HL-60 (cell line): ENCODE data around the gene GCK.
A peak's percentile ranks its signal among the peaks of the same experiment; 100 is the strongest.

Experiments used
- DNase-seq, 2 experiments: peaks; one replicate each; pipeline ENCODE4 v3.0.0-alpha.2; 2010 to 2020; ENCODE audit warnings: low read depth in 1 of 2, low spot score in 1 of 2
- H3K27ac ChIP-seq: fragments of 250-450 bp; sonication (Bioruptor Pico); replicated peaks from 2 replicates; pipeline ENCODE4 v1.5.1; 2020; ENCODE audit warnings: mild to moderate bottlenecking, moderate library complexity
- H3K27me3 ChIP-seq: fragments of 250-450 bp; sonication (Bioruptor Pico); 2 replicates; pipeline ENCODE4 v1.5.1; 2021; ENCODE audit warnings: mild to moderate bottlenecking, moderate library complexity; ENCODE audit not compliant: insufficient read depth, poor library complexity, severe bottlenecking
- H3K4me3 ChIP-seq: replicated peaks from 2 replicates; pipeline ENCODE4 v1.5.1; 2011; ENCODE audit warnings: mild to moderate bottlenecking, control low read depth, low read length; ENCODE audit not compliant: insufficient read depth
- GABPA ChIP-seq: IDR thresholded peaks from 2 replicates; pipeline ENCODE4 v1.6.1; 2012; ENCODE audit warnings: low read depth
- POLR2AphosphoS5 ChIP-seq: IDR thresholded peaks from 2 replicates; pipeline ENCODE4 v1.6.1; 2012; ENCODE audit warnings: low read depth
- REST ChIP-seq: IDR thresholded peaks from 2 replicates; pipeline ENCODE4 v1.6.1; 2012; ENCODE audit warnings: low read depth; ENCODE audit not compliant: insufficient replicate concordance
- SPI1 ChIP-seq: IDR thresholded peaks from 2 replicates; pipeline ENCODE4 v1.6.1; 2012; ENCODE audit warnings: low read depth, mild to moderate bottlenecking, borderline replicate concordance
- TF ChIP-seq, protein P1 (sequence below): IDR thresholded peaks from one replicate; pipeline ENCODE4 v1.5.1; 2011; ENCODE audit warnings: low read length, control low read depth, inconsistent platforms; ENCODE audit not compliant: insufficient read depth

Gene GCK

GRCh38 chr7:44100458-44101302 lies 88.6 kb downstream of the GCK start:
- H3K27ac ChIP-seq = 0 out of 2 replicates have a peak overlapping the region, but pooled peaks have one; percentile 28
- no peak for DNase-seq
- H3K4me3 ChIP-seq = no peak overlapping the region

GRCh38 chr7:44099669-44100068 lies 89.6 kb downstream of the GCK start:
- TF ChIP-seq GABPA (no peak), SPI1 (no peak), POLR2AphosphoS5 (no peak), REST (no peak)
- TF ChIP-seq, protein P1, sequence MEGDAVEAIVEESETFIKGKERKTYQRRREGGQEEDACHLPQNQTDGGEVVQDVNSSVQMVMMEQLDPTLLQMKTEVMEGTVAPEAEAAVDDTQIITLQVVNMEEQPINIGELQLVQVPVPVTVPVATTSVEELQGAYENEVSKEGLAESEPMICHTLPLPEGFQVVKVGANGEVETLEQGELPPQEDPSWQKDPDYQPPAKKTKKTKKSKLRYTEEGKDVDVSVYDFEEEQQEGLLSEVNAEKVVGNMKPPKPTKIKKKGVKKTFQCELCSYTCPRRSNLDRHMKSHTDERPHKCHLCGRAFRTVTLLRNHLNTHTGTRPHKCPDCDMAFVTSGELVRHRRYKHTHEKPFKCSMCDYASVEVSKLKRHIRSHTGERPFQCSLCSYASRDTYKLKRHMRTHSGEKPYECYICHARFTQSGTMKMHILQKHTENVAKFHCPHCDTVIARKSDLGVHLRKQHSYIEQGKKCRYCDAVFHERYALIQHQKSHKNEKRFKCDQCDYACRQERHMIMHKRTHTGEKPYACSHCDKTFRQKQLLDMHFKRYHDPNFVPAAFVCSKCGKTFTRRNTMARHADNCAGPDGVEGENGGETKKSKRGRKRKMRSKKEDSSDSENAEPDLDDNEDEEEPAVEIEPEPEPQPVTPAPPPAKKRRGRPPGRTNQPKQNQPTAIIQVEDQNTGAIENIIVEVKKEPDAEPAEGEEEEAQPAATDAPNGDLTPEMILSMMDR = no peak
- DNase-seq = no peak
- Histone ChIP-seq H3K4me3 (no peak overlapping the region), H3K27me3 (peaks cover under 1% of the 10 kb centered on the region), H3K27ac (0 out of 2 replicates have a peak overlapping the region, but pooled peaks have one; percentile 2)

More at GRCh38 chr7:44100458-44101302, 88.6 kb downstream of the GCK start:
- TF ChIP-seq POLR2AphosphoS5 = no peak
- TF ChIP-seq SPI1 = no peak
- TF ChIP-seq GABPA = no peak
- TF ChIP-seq, protein P1 = no peak
- TF ChIP-seq REST = no peak
- peaks cover 6% of the 10 kb centered on the region for H3K27me3 ChIP-seq

DNA sequence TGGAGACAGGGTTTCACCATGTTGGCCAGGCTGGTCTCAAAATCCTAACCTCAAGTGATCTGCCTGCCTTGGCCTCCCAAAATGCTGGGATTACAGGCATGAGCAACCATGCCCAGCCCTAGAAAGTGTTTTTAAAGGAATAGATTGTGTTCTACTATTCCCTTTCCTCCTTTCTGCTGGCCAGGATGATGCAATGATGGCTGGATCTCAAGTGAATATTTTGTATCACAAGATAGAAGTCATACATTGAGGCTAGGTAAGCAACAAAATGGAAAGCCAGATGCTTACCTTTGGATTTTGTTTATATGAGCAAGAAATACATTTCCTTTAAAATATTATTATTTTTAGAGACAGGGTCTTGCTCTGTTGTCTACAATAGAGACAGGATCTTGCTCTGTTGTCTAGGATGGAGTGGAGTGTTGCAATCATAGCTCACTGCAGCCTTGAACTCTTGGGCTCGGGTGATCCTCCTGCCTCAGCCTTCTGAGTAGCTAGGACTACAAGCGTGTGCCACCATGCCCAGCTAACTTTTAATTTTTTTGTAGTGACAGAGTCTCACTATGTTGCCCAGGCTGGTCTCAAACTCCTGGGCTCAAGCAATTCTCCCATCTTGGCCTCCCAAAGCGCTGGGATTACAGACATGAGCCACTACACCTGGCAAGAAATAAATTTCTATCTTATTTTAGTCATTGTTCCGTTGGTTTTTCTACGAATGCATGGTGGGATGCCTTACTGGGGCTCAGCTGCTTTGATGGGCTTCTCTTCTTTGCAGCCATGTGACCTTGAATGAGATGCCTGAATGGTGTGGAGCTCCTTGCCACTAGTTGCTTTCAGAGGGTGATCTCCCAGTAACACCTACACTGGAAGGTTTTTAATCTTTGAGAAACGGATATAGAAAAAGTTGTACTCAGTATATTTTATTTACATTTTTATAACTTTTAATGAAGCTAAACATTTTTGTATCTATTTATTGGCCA lies 90.9 kb downstream of the GCK start:
- Histone ChIP-seq H3K4me3 (no peak overlapping the region), H3K27ac (peak overlapping the region; percentile 78), H3K27me3 (no peaks in the 10 kb centered on the region)
- TF ChIP-seq, protein P1 = no peak
- TF ChIP-seq SPI1 (no peak), REST (no peak), GABPA (no peak), POLR2AphosphoS5 (no peak)
- DNase-seq = no peak
